Esophagus muscularis mucosa (tissue), 3 donors: Measurements from ENCODE around the gene JPH3.

ENCODE experiments used
- CTCF ChIP-seq, 3 experiments: fragments of 200-600 bp in 2 of 3; fragments of 450-650 bp in 1 of 3; sonication (generic) in 2 of 3; IDR thresholded peaks; one replicate each; pipeline ENCODE4 v1.5.1; 2017 to 2019; ENCODE audit warnings: antibody characterized with exemption in 3 of 3, mild to moderate bottlenecking in 2 of 3, moderate library complexity in 1 of 3
- EP300 ChIP-seq: sonication (generic); formaldehyde crosslinking; IDR thresholded peaks from one replicate; pipeline ENCODE4 v1.6.1; 2017; ENCODE audit warnings: antibody characterized with exemption

- no peak for TF ChIP-seq EP300
- TF ChIP-seq CTCF (IDR thresholded peaks at IDR 0.05): no peak
These were observed 18.0 kb upstream of the JPH3 start for GRCh38 chr16:87584271-87584670.
